ENCODE results near the gene SMCR8. TPM values are rescaled to one million over a fixed set of nuclear protein-coding genes. Genes with fewer than 3 reads are reported as not detected.
A peak's percentile ranks its signal among the peaks of the same experiment; 100 is the strongest.

Gene SMCR8
- total RNA-seq, 1 donor from 2014 or later = 20.2 TPM

GRCh38 chr17:18320301-18320700, 5.2 kb downstream of the SMCR8 start:
- Mint-ChIP-seq H3K36me3 (ENCODE audit: low read depth) (peaks cover 9% of the 10 kb centered on the region), H3K27me3 (ENCODE audit: low read depth) (no peaks in the 10 kb centered on the region), H3K9me3 (no peaks in the 10 kb centered on the region), H3K4me1 (peaks cover 30% of the 10 kb centered on the region), H3K27ac (ENCODE audit: unreplicated experiment) (peak overlapping the region; percentile 35), H3K4me3 (peak overlapping the region; percentile 89)
- DNase-seq (ENCODE audit: low read depth, low spot score) = no peak
- TF ChIP-seq CTCF (conservative IDR thresholded peaks at IDR 0.05) = no peak

GRCh38 chr17:18321309-18321708, 6.2 kb downstream of the SMCR8 start:
- H3K27ac Mint-ChIP-seq (ENCODE audit: unreplicated experiment) = no peak overlapping the region
- H3K9me3 Mint-ChIP-seq = no peaks in the 10 kb centered on the region
- H3K4me3 Mint-ChIP-seq = no peak overlapping the region
- peaks cover 9% of the 10 kb centered on the region for H3K36me3 Mint-ChIP-seq (ENCODE audit: low read depth)
- no peak for DNase-seq (ENCODE audit: low read depth, low spot score)
- H3K27me3 Mint-ChIP-seq (ENCODE audit: low read depth) = no peaks in the 10 kb centered on the region
- H3K4me1 Mint-ChIP-seq = peaks cover 22% of the 10 kb centered on the region
- no peak for TF ChIP-seq CTCF (conservative IDR thresholded peaks at IDR 0.05)

DNA sequence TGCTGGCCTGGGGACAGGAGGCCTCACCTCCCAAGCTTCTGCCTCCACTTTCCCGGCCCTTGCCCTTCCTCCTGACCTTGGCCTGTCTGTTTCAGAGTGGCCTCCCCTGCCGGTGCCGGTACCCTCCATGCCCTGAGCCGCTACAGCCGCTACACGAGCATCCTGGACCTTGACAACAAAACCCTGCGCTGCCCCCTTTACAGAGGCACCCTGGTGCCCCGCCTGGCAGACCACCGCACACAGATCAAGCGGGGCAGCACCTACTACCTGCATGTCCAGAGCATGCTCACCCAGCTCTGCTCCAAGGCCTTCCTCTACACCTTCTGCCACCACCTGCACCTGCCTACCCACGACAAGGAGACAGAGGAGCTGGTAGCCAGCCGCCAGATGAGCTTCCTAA, 7.4 kb downstream of the SMCR8 start:
- Mint-ChIP-seq H3K27me3 (ENCODE audit: low read depth) (no peaks in the 10 kb centered on the region), H3K4me3 (no peak overlapping the region), H3K9me3 (no peaks in the 10 kb centered on the region), H3K36me3 (ENCODE audit: low read depth) (peaks cover 5% of the 10 kb centered on the region), H3K4me1 (peaks cover 14% of the 10 kb centered on the region), H3K27ac (ENCODE audit: unreplicated experiment) (peak overlapping the region; percentile 67)
- DNase-seq (ENCODE audit: low read depth, low spot score) = no peak
- no peak for TF ChIP-seq CTCF (conservative IDR thresholded peaks at IDR 0.05)

GRCh38 chr17:18323007-18323406, 7.9 kb downstream of the SMCR8 start:
- Mint-ChIP-seq H3K36me3 (ENCODE audit: low read depth) (peaks cover 5% of the 10 kb centered on the region), H3K27me3 (ENCODE audit: low read depth) (no peaks in the 10 kb centered on the region), H3K27ac (ENCODE audit: unreplicated experiment) (no peak overlapping the region), H3K4me3 (peak overlapping the region; percentile 23), H3K4me1 (peaks cover 14% of the 10 kb centered on the region), H3K9me3 (no peaks in the 10 kb centered on the region)
- DNase-seq (ENCODE audit: low read depth, low spot score) = no peak
- TF ChIP-seq CTCF (conservative IDR thresholded peaks at IDR 0.05) = no peak

DNA sequence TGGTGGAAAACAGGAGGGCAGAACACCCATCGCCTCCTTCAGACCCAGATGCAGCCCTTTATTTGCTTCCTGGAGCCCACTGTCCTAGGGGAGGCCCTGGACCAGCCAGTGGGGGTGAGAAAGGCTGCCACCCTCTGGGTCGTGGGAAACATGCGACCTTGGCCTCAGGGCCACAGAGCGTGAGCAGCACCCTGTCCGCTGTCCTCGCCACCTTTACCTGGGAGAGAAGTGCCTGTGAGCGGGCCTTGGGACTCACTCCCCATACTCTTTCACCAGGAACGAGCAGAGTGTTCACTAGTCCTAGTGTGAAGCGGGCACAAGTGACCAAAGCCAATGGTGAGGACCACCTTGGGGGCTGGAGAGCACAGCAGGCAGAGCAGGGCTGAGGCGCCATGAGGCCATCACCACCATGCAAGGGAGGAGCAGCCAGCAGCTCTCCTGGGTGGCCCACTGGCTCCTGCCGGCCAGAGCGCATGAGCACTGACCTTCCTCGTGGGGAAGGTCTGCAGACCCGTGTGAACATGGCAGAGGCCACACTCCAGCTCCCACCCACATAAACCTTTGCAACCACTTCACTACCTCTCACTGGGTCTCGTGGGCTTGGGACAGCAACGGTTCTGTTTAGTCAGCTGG, 8.5 kb downstream of the SMCR8 start:
- DNase-seq (ENCODE audit: low read depth, low spot score) = no peak
- Mint-ChIP-seq H3K36me3 (ENCODE audit: low read depth) (peaks cover 5% of the 10 kb centered on the region), H3K4me3 (no peak overlapping the region), H3K4me1 (peaks cover 12% of the 10 kb centered on the region), H3K27ac (ENCODE audit: unreplicated experiment) (no peak overlapping the region), H3K27me3 (ENCODE audit: low read depth) (no peaks in the 10 kb centered on the region), H3K9me3 (no peaks in the 10 kb centered on the region)
- TF ChIP-seq CTCF (conservative IDR thresholded peaks at IDR 0.05) = no peak
